ENCODE measurements around the gene RBMS3. TPM values are rescaled to one million over a fixed set of nuclear protein-coding genes. Genes with fewer than 3 reads are reported as not detected.

The RBMS3 gene
- total RNA-seq, 1 experiment from 2014 or later, result 0.42 TPM

- ChIA-PET RAD21 (ENCODE audit: low non-redundant PET in 1 of 2, low total read pairs in 2 of 2, uncharacterized antibody in 2 of 2, unreplicated experiment in 2 of 2) (no interaction called here), POLR2A (no interaction called here), CTCF (no interaction called here)
- no peak overlapping the region for H3K4me3 ChIP-seq (replicated peaks in 1 of 2; ENCODE audit: low read depth in 1 of 2, low read length in 2 of 2)
- H3K79me2 ChIP-seq (ENCODE audit: insufficient read depth, low read length), result no peaks in the 10 kb centered on the region
- no peak for ATAC-seq
- H3K4me2 ChIP-seq (ENCODE audit: low read length), result no peak overlapping the region
- no peak overlapping the region for H3K27ac ChIP-seq (ENCODE audit: low read depth, low read length)
- BruUV-seq (replicated peaks), result no TSS peak
- no peak for DNase-seq (ENCODE audit: low read depth, low spot score)
- H3K9me3 ChIP-seq (ENCODE audit: control insufficient read depth in 1 of 2, insufficient read depth in 1 of 2, low read depth in 1 of 2, low read length in 2 of 2), result no peaks in the 10 kb centered on the region
- H3K36me3 ChIP-seq (ENCODE audit: control insufficient read depth in 1 of 2, insufficient read depth in 2 of 2, low read length in 2 of 2), result no peaks in the 10 kb centered on the region
- no peak overlapping the region for H2AFZ ChIP-seq (ENCODE audit: low read depth, low read length, poor library complexity, severe bottlenecking)
- TF ChIP-seq CEBPB (IDR thresholded peaks at IDR 0.05; ENCODE audit: low read depth), result no peak
- no peak overlapping the region for H3K9ac ChIP-seq (ENCODE audit: low read length)
- intact Hi-C loops (cut with micrococcal nuclease), result no loop called here
- H4K20me1 ChIP-seq (ENCODE audit: insufficient read depth), result no peaks in the 10 kb centered on the region
- no peaks in the 10 kb centered on the region for H3K27me3 ChIP-seq (ENCODE audit: insufficient read depth, low read length)
- H3K9me2 ChIP-seq (ENCODE audit: insufficient read depth), result no peaks in the 10 kb centered on the region
- no peaks in the 10 kb centered on the region for H3K4me1 ChIP-seq (ENCODE audit: control insufficient read depth in 1 of 2, insufficient read depth in 2 of 2, low read length in 2 of 2)
Observed at GRCh38 chr3:29409409-29409808, 128.5 kb downstream of the RBMS3 start.

- ChIA-PET RAD21 (ENCODE audit: low non-redundant PET in 1 of 2, low total read pairs in 2 of 2, uncharacterized antibody in 2 of 2, unreplicated experiment in 2 of 2) (no interaction called here), POLR2A (no interaction called here), CTCF (no interaction called here)
- H3K9me2 ChIP-seq (ENCODE audit: insufficient read depth), result no peaks in the 10 kb centered on the region
- no TSS peak for BruUV-seq (replicated peaks)
- no peak for DNase-seq (ENCODE audit: low read depth, low spot score)
- H3K4me2 ChIP-seq (ENCODE audit: low read length), result no peak overlapping the region
- H2AFZ ChIP-seq (ENCODE audit: low read depth, low read length, poor library complexity, severe bottlenecking), result no peak overlapping the region
- H3K27me3 ChIP-seq (ENCODE audit: insufficient read depth, low read length), result no peaks in the 10 kb centered on the region
- no peak overlapping the region for H3K4me3 ChIP-seq (replicated peaks in 1 of 2; ENCODE audit: low read depth in 1 of 2, low read length in 2 of 2)
- H3K4me1 ChIP-seq (ENCODE audit: control insufficient read depth in 1 of 2, insufficient read depth in 2 of 2, low read length in 2 of 2), result no peaks in the 10 kb centered on the region
- H3K27ac ChIP-seq (ENCODE audit: low read depth, low read length), result no peak overlapping the region
- no peaks in the 10 kb centered on the region for H3K9me3 ChIP-seq (ENCODE audit: control insufficient read depth in 1 of 2, insufficient read depth in 1 of 2, low read depth in 1 of 2, low read length in 2 of 2)
- intact Hi-C loops (cut with micrococcal nuclease), result no loop called here
- no peak for ATAC-seq
- no peak for TF ChIP-seq ZBTB33 (IDR thresholded peaks at IDR 0.05; ENCODE audit: extremely low read depth, insufficient replicate concordance, low read length)
- no peak for TF ChIP-seq CEBPB (IDR thresholded peaks at IDR 0.05; ENCODE audit: low read depth)
- TF ChIP-seq EGR1 (IDR thresholded peaks at IDR 0.05; ENCODE audit: low read depth), result no peak
- no peak for TF ChIP-seq ELF1 (IDR thresholded peaks at IDR 0.05; ENCODE audit: borderline replicate concordance, low read depth)
- no peak for TF ChIP-seq REST (IDR thresholded peaks at IDR 0.05; ENCODE audit: low read depth)
- no peak for TF ChIP-seq MAX (IDR thresholded peaks at IDR 0.05)
- no peak for TF ChIP-seq SIN3A (IDR thresholded peaks at IDR 0.05; ENCODE audit: low read depth)
- no peak for TF ChIP-seq CTCF (IDR thresholded peaks at IDR 0.05 in 2 of 3, conservative IDR thresholded peaks at IDR 0.05 in 1 of 3; ENCODE audit: borderline replicate concordance in 1 of 3, insufficient read depth in 1 of 3, low read depth in 2 of 3, low read length in 2 of 3)
- H3K36me3 ChIP-seq (ENCODE audit: control insufficient read depth in 1 of 2, insufficient read depth in 2 of 2, low read length in 2 of 2), result no peaks in the 10 kb centered on the region
- no peaks in the 10 kb centered on the region for H4K20me1 ChIP-seq (ENCODE audit: insufficient read depth)
- H3K9ac ChIP-seq (ENCODE audit: low read length), result no peak overlapping the region
- no peaks in the 10 kb centered on the region for H3K79me2 ChIP-seq (ENCODE audit: insufficient read depth, low read length)
Observed at GRCh38 chr3:29410220-29410619, 129.3 kb downstream of the RBMS3 start.

All from HCT116 (cell line).